C4-2B (cell line): ENCODE data around the gene PDSS1.

ENCODE experiments used
- CTCF ChIP-seq: fragments of 450-650 bp; conservative IDR thresholded peaks from 2 replicates; pipeline ENCODE4 v1.5.1; 2017; ENCODE audit warnings: mild to moderate bottlenecking
- ZFX ChIP-seq: fragments of 450-650 bp; IDR thresholded peaks from 2 replicates; pipeline ENCODE4 v1.6.1; 2017

- TF ChIP-seq CTCF = no peak
- no peak for TF ChIP-seq ZFX
These were observed 84.3 kb downstream of the PDSS1 start for GRCh38 chr10:26781797-26782196.
